Sigmoid colon (tissue), 4 donors: ENCODE measurements around the gene BTBD19.
"Not testable (repeated sequence)": the region's sequence is repeated elsewhere in the genome, so short reads cannot be mapped to it uniquely, and the experiment has no call there.

Source experiments
- CTCF ChIP-seq, 4 experiments: fragments of 450-650 bp in 3 of 4; fragments of 200-600 bp in 1 of 4; IDR thresholded peaks; one replicate each; pipeline ENCODE4 v1.5.1; 2016 to 2019; ENCODE audit warnings: antibody characterized with exemption in 4 of 4, mild to moderate bottlenecking in 3 of 4, moderate library complexity in 2 of 4
- EP300 ChIP-seq, 4 donors: sonication (generic); formaldehyde crosslinking; IDR thresholded peaks; one replicate each; pipeline ENCODE4 v1.6.1; 2017; ENCODE audit warnings: antibody characterized with exemption in 4 of 4
- POLR2A ChIP-seq, 2 donors: fragments of 450-650 bp; IDR thresholded peaks; one replicate each; pipeline ENCODE4 v1.6.1; 2016; ENCODE audit warnings: antibody characterized with exemption in 2 of 2, mild to moderate bottlenecking in 2 of 2, moderate library complexity in 2 of 2

GRCh38 chr1:44797886-44798285 lies 10.4 kb upstream of the BTBD19 start:
- not testable (repeated sequence) for TF ChIP-seq CTCF, POLR2A, EP300 (IDR thresholded peaks at IDR 0.05)
